ENCODE measurements around the gene RNASE1. TPM values are rescaled to one million over a fixed set of nuclear protein-coding genes. Genes with fewer than 3 reads are reported as not detected.

Gene RNASE1
- total and polyA plus RNA-seq, 9 of the 15 experiments (the other 6 are each of a cell fraction or from before 2014, with no cell fraction given) = 6.4 to 33.3 (median 13.9) TPM

- TF ChIP-seq ZNF280A (IDR thresholded peaks at IDR 0.05; ENCODE audit: low read depth, partially characterized antibody) (no peak), NFXL1 (CRISPR knock-in tag; IDR thresholded peaks at IDR 0.05) (no peak), HINFP (tag; conservative IDR thresholded peaks at IDR 0.05; ENCODE audit: low read depth) (no peak), ZNF77 (CRISPR knock-in tag; IDR thresholded peaks at IDR 0.05) (no peak), KLF6 (CRISPR knock-in tag; IDR thresholded peaks at IDR 0.05; ENCODE audit: borderline replicate concordance) (no peak), MBD2 (IDR thresholded peaks at IDR 0.05; ENCODE audit: borderline replicate concordance, low read depth) (no peak), TFE3 (CRISPR knock-in tag; IDR thresholded peaks at IDR 0.05) (no peak), HNRNPH1 (optimal IDR thresholded peaks at IDR 0.05; ENCODE audit: low read depth, low read length) (no peak), DIDO1 (tag; IDR thresholded peaks at IDR 0.05; ENCODE audit: low read depth) (no peak), ZNF408 (CRISPR knock-in tag; IDR thresholded peaks at IDR 0.05; ENCODE audit: low read depth) (no peak)
Measured at GRCh38 chr14:20823859-20824258, 21.2 kb upstream of the RNASE1 start (continued).

Measured in K562 (cell line).